GM23338 (cell line): ENCODE data around the gene WHAMM.

Source experiments
- CTCF ChIP-seq, 2 experiments: fragments of 200-600 bp in 1 of 2; sonication (generic) in 1 of 2; conservative IDR thresholded peaks; 2 replicates each; pipeline versions ENCODE4 v1.5.1 to v1.6.1; 2016 to 2017; ENCODE audit warnings: antibody characterized with exemption in 2 of 2, low read depth in 2 of 2, mild to moderate bottlenecking in 2 of 2, moderate library complexity in 1 of 2
- EZH2phosphoT487 ChIP-seq: fragments of 200-600 bp; sonication (generic); IDR thresholded peaks from one replicate; pipeline ENCODE4 v1.8.1; 2018; ENCODE audit warnings: antibody characterized with exemption; ENCODE audit not compliant: unreplicated experiment

GRCh38 chr15:82768414-82769054 is 40.9 kb upstream of the WHAMM start:
- no peak for TF ChIP-seq CTCF (conservative IDR thresholded peaks at IDR 0.05; ENCODE audit: low read depth in 2 of 2)
- TF ChIP-seq EZH2phosphoT487: no peak
